HG02943 (cell line): Measurements from ENCODE around the gene CADPS.

ENCODE experiments used
- ATAC-seq: cut with Tn5 transposase; IDR thresholded peaks from one replicate; pipeline ENCODE4 v1.9.1; 2021; ENCODE audit warnings: mild to moderate bottlenecking, low read depth, moderate library complexity; ENCODE audit not compliant: unreplicated experiment

The CADPS gene

GRCh38 chr3:62815981-62816380, 59.2 kb downstream of the CADPS start:
- ATAC-seq: no peak

- ATAC-seq: no peak
Observed at GRCh38 chr3:62812631-62813030, 62.6 kb downstream of the CADPS start.

GRCh38 chr3:62811119-62811518, 64.1 kb downstream of the CADPS start:
- ATAC-seq: no peak

GRCh38 chr3:62809369-62809768, 65.8 kb downstream of the CADPS start:
- ATAC-seq: no peak

- no peak for ATAC-seq
Observed at GRCh38 chr3:62805580-62806277, 69.5 kb downstream of the CADPS start.

GRCh38 chr3:62805106-62805505, 70.1 kb downstream of the CADPS start:
- no peak for ATAC-seq

GRCh38 chr3:62803276-62803675, 71.9 kb downstream of the CADPS start:
- ATAC-seq: no peak

- no peak for ATAC-seq
Observed at GRCh38 chr3:62798000-62798399, 77.2 kb downstream of the CADPS start.

- no peak for ATAC-seq
Observed at GRCh38 chr3:62797132-62797531, 78.1 kb downstream of the CADPS start.

GRCh38 chr3:62795978-62796657, 79.1 kb downstream of the CADPS start:
- no peak for ATAC-seq

- no peak for ATAC-seq
Observed at GRCh38 chr3:62793946-62794345, 81.3 kb downstream of the CADPS start.

- no peak for ATAC-seq
Observed at GRCh38 chr3:62785384-62785783, 89.8 kb downstream of the CADPS start.

GRCh38 chr3:62781121-62781520, 94.1 kb downstream of the CADPS start:
- ATAC-seq: no peak

- no peak for ATAC-seq
Observed at GRCh38 chr3:62777674-62778073, 97.5 kb downstream of the CADPS start.

- no peak for ATAC-seq
Observed at GRCh38 chr3:62777130-62777529, 98.1 kb downstream of the CADPS start.

- no peak for ATAC-seq
Observed at GRCh38 chr3:62774221-62774620, 101.0 kb downstream of the CADPS start.

GRCh38 chr3:62771331-62772072, 103.7 kb downstream of the CADPS start:
- ATAC-seq: no peak

GRCh38 chr3:62768896-62769295, 106.3 kb downstream of the CADPS start:
- ATAC-seq: no peak

GRCh38 chr3:62761711-62762110, 113.5 kb downstream of the CADPS start:
- ATAC-seq: no peak

- no peak for ATAC-seq
Observed at GRCh38 chr3:62761311-62761710, 113.9 kb downstream of the CADPS start.

- ATAC-seq: no peak
Observed at GRCh38 chr3:62758296-62759066, 116.7 kb downstream of the CADPS start.
